ENCODE measurements around the gene HCRT.
"Not testable (repeated sequence)": the region's sequence is repeated elsewhere in the genome, so short reads cannot be mapped to it uniquely, and the experiment has no call there.

Gene HCRT

DNA sequence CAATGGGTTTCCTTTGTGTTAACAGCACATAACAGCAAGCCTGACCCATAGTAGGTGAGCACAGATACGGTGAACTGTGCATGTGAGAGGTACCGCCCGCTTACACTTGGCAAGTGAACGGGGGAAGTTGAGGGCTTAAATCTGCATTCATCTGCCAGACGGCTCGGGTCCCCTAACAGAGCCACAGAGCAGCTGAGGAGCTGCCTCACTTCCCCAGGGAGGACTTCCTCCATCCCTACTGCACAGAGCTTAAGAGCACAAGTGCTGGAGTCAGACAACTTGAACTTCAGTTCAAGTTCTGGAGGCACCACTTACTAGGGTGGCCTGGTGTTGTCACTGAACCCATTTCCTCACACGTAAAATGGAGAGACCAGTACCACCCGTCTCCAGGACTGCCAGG, 43.9 kb downstream of the HCRT start:
- H3K4me1 ChIP-seq: peaks cover 5% of the 10 kb centered on the region

DNA sequence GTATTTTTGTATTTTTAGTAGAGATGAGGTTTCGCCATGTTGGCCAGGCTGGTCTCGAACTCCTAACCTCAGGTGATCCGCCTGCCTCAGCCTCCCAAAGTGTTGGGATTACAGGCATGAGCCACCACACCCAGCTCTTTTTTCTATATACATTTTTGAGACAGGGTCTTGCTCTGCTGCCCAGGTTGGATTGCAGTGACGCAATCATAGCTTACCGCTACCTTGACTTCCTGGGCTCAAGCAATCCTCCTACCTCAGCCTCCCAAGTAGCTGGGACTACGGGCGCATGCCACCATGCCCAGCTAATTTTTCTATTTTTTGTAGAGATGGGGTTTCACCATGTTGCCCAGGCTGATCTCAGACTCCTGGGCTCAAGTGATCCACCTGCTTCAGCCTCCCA, 44.6 kb downstream of the HCRT start:
- H3K4me1 ChIP-seq: peaks cover 11% of the 10 kb centered on the region

More for the DNA sequence above, 43.9 kb downstream of the HCRT start:
- no peaks in the 10 kb centered on the region for H3K9me3 ChIP-seq (ENCODE audit: control insufficient read depth, low read length)
- H3K27ac ChIP-seq: no peak overlapping the region
- H2AFZ ChIP-seq: no peak overlapping the region
- TF ChIP-seq, protein P1, sequence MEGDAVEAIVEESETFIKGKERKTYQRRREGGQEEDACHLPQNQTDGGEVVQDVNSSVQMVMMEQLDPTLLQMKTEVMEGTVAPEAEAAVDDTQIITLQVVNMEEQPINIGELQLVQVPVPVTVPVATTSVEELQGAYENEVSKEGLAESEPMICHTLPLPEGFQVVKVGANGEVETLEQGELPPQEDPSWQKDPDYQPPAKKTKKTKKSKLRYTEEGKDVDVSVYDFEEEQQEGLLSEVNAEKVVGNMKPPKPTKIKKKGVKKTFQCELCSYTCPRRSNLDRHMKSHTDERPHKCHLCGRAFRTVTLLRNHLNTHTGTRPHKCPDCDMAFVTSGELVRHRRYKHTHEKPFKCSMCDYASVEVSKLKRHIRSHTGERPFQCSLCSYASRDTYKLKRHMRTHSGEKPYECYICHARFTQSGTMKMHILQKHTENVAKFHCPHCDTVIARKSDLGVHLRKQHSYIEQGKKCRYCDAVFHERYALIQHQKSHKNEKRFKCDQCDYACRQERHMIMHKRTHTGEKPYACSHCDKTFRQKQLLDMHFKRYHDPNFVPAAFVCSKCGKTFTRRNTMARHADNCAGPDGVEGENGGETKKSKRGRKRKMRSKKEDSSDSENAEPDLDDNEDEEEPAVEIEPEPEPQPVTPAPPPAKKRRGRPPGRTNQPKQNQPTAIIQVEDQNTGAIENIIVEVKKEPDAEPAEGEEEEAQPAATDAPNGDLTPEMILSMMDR (IDR thresholded peaks at IDR 0.05): no peak
- no peaks in the 10 kb centered on the region for H3K27me3 ChIP-seq (ENCODE audit: control insufficient read depth, insufficient read depth, low read length)
- H3K79me2 ChIP-seq: peaks cover 68% of the 10 kb centered on the region
- no peaks in the 10 kb centered on the region for H3K36me3 ChIP-seq (ENCODE audit: control insufficient read depth, insufficient read depth, low read length)
- no peak overlapping the region for H3K4me2 ChIP-seq (ENCODE audit: low read length)
- no peak overlapping the region for H3K9ac ChIP-seq
- no peak overlapping the region for H3K4me3 ChIP-seq (ENCODE audit: low read depth, low read length)

DNA sequence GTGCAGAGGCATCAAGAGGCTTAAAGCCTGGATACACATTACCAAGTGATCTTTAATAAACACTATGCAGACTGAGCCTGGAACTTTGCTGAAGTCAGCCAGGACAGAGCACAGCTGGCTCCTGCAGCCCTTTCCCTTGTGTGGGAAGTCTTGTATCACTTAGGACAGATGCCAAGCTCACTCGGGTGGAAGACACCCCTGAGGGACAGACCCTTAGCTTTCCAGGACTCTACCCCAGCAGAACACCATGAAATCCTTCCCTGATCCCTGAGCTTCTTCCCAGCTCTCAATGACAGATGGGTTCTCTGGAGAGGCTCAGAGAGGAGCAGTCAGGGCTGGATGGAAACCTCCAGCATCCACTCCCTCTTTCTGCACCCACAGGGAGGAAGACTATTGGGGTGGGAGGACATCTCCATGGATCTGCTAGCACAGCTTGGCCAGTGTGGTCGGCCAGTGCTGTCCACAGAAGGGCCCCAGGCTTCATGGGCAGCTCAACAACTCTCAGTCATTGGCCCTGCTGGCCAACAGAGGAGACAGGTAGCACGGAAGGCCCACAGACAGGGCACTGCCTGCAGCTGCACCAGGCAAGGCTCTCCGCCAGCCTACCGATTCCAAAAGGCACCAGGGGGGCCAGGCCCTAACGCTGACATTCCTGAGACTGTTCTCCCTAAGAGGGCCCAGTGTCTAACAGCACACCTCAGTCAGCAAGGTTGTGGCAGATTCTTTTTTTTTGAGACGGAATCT, 46.3 kb downstream of the HCRT start:
- Histone ChIP-seq H3K79me2 (peaks cover 69% of the 10 kb centered on the region), H3K4me3 (ENCODE audit: low read depth, low read length) (no peak overlapping the region), H3K9me3 (ENCODE audit: control insufficient read depth, low read length) (no peaks in the 10 kb centered on the region), H3K27me3 (ENCODE audit: control insufficient read depth, insufficient read depth, low read length) (no peaks in the 10 kb centered on the region), H3K4me1 (peaks cover 15% of the 10 kb centered on the region), H3K27ac (no peak overlapping the region), H3K36me3 (ENCODE audit: control insufficient read depth, insufficient read depth, low read length) (no peaks in the 10 kb centered on the region), H2AFZ (no peak overlapping the region), H3K4me2 (ENCODE audit: low read length) (no peak overlapping the region), H3K9ac (no peak overlapping the region)
- TF ChIP-seq, protein P1 (IDR thresholded peaks at IDR 0.05): no peak

More for the DNA sequence above, 44.6 kb downstream of the HCRT start:
- not testable (repeated sequence) for H3K27ac ChIP-seq; H3K4me2 ChIP-seq (ENCODE audit: low read length); H3K4me3 ChIP-seq (ENCODE audit: low read depth, low read length); H3K9ac ChIP-seq; H3K36me3 ChIP-seq (ENCODE audit: control insufficient read depth, insufficient read depth, low read length); H2AFZ ChIP-seq; H3K9me3 ChIP-seq (ENCODE audit: control insufficient read depth, low read length); H3K27me3 ChIP-seq (ENCODE audit: control insufficient read depth, insufficient read depth, low read length)
- H3K79me2 ChIP-seq: peaks cover 72% of the 10 kb centered on the region

DNA sequence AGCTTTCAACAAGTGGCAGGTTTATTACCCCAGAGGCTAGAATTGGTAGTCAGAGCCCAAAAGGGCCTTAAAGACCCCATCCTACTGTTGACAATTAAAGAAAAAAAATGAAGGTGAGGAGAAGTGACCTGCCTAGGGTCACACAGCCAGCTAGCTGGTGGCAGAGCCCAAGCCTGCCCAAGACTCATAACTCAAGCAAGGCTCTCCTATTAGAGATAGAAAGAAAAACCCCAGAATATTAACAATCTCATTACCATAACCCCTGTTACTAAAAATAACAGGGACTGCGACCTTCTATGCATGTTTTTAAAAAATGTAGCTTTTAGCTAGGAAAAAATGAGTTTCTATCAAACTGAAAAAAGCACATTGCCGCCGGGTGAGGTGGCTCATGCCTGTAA, 48.6 kb downstream of the HCRT start:
- Histone ChIP-seq H3K4me2 (ENCODE audit: low read length) (no peak overlapping the region), H3K36me3 (ENCODE audit: control insufficient read depth, insufficient read depth, low read length) (no peaks in the 10 kb centered on the region), H3K27ac (no peak overlapping the region), H3K27me3 (ENCODE audit: control insufficient read depth, insufficient read depth, low read length) (no peaks in the 10 kb centered on the region), H3K4me1 (peaks cover 18% of the 10 kb centered on the region), H2AFZ (no peak overlapping the region), H3K9me3 (ENCODE audit: control insufficient read depth, low read length) (no peaks in the 10 kb centered on the region), H3K79me2 (peaks cover 63% of the 10 kb centered on the region), H3K4me3 (ENCODE audit: low read depth, low read length) (no peak overlapping the region), H3K9ac (no peak overlapping the region)
- TF ChIP-seq, protein P1 (IDR thresholded peaks at IDR 0.05): no peak

DNA sequence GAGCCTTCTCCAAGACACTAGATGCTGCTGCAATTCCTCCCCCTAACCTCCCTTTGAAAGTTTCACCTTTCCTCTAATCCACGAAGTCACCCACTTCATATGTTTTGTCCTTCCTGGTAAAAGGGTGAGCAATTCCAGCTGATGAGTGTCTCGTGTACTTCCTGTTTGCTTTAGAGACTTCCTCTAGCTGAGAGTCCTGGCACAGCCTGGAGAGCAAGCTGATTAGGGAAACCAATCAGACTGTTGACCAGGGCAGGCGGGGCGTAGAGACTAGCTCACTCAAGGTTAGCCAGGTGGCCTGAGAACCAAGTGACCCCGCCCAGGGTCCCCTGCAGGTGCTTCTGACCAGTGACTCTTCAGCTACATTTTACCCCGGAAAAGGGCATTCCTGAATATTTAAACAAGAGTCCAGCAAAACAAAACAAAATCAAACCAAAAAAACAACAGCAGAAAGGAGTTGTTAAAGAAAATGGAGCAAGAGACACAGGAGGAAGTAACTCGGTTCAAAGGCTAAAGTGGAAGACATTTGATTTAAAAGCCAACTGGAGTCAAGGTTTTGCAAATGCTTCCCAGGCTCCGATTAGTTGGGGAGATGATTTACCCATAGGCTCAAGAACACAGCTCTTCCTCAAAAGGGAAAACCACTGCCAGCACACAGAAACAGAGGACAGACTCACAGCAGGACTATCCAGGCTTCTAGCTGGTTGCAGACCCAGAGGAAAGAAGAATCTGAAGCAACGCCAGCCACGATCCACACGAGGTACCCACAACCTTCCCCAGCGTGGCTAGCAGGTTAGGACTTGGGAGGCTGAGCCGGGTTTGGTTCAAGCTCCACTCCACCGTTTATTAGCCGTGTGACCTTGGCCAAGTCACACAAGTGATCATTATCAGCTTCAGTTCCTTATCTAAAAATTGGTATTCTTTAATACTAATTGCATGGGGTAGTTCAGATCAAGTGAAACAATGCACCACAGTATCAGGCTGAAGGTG, 49.3 kb downstream of the HCRT start:
- H3K27me3 ChIP-seq (ENCODE audit: control insufficient read depth, insufficient read depth, low read length): no peaks in the 10 kb centered on the region
- H3K4me1 ChIP-seq: peaks cover 18% of the 10 kb centered on the region
- H3K9ac ChIP-seq: no peak overlapping the region
- peaks cover 56% of the 10 kb centered on the region for H3K79me2 ChIP-seq
- H3K36me3 ChIP-seq (ENCODE audit: control insufficient read depth, insufficient read depth, low read length): no peaks in the 10 kb centered on the region
- peak overlapping the region; percentile 5 for H3K4me2 ChIP-seq (ENCODE audit: low read length)
- H3K27ac ChIP-seq: peak overlapping the region; percentile 15
- H3K9me3 ChIP-seq (ENCODE audit: control insufficient read depth, low read length): no peaks in the 10 kb centered on the region
- peak overlapping the region; percentile 3 for H3K4me3 ChIP-seq (ENCODE audit: low read depth, low read length)
- TF ChIP-seq, protein P1 (IDR thresholded peaks at IDR 0.05): no peak
- H2AFZ ChIP-seq: no peak overlapping the region

Measured in parathyroid adenoma (tissue), 2 donors.